Ureter (tissue), 1 donor: Measurements from ENCODE around the gene BCL2L11. TPM values are rescaled to one million over a fixed set of nuclear protein-coding genes. Genes with fewer than 3 reads are reported as not detected.
A peak's percentile ranks its signal among the peaks of the same experiment; 100 is the strongest.

ENCODE experiments used
- DNase-seq: peaks from one replicate; pipeline ENCODE4 v3.0.0-alpha.2; 2020; ENCODE audit warnings: low spot score
- total RNA-seq: library from RNA; stranded (reverse); gene quantifications from one replicate; pipeline ENCODE4 v1.2.4, GENCODE V29; 2023
- donor health status: DM: yes; HTN: yes; CAD: no.

BCL2L11 gene
- total RNA-seq, 1 donor from 2014 or later, result 18.3 TPM

DNA sequence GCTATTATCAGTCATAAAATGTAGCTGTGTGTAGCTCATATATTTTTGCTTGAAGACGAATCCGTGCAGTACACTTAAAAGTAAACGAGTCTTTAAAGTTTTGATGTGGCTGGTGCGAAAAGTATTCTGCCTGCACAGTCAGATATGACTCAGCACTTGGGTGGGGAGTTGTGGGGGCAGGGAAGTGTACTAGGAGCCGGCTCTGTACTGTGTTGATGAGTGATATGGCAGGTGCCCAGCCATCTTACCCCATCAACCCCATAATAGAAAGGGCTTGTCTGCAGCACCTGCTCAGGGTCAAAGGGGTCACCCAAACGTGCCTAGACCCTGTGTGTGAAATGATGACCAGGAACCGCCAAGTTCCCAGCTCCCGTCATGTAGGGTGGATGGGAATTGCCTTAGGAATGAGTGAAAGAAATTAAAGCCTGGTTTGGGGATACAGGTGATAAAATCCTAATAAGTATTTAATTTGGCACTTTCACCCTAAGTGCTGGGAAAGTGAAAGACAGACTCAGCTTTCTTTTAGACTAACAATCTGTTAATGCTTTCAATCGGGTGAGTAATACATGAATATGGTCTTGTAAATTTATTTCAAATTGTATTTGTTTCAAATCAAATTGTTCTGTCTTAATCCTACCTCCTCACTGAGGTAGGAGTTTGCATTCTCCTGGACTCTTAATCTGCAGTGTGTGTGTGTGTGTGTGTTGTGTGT is 48.0 kb downstream of the BCL2L11 start:
- no peak for DNase-seq

DNA sequence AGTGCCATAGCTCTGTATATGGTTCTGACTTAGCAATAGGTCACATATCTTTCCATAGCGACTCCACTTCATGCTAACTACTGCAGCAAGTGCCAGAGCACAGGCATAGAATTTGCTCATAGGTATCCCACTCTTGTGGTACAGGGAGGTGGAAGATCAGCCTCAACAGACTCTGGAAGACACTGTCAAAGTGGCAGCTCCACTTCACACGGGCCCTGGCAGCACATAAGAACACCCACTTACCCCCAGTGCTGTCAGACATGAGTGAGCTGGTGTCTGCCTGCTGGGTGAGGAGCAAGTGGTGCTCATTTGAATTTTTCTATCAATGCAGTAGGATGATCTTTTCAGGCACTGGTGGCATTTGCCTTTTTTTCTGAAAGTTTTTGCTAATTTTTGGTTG is 48.6 kb downstream of the BCL2L11 start:
- peak; percentile 29 for DNase-seq

DNA sequence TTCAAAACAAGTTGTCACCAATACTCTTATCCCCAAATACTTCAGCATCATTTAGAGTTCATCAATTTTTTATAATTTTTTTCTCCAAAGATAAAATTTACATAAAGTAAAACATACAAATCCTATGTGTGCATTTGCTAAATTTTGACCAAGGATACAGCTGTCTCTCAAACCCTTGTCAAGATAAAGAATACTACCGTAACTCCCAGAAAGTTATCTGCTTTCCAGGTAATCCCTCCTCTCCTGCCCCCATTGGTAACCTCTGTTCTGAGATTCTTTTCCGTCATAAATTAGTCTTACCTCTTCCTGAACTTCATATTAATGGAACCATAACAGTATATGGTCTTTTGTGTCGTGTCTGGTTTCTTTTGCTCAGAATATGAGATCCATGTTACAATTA is 49.2 kb downstream of the BCL2L11 start:
- DNase-seq, result no peak

DNA sequence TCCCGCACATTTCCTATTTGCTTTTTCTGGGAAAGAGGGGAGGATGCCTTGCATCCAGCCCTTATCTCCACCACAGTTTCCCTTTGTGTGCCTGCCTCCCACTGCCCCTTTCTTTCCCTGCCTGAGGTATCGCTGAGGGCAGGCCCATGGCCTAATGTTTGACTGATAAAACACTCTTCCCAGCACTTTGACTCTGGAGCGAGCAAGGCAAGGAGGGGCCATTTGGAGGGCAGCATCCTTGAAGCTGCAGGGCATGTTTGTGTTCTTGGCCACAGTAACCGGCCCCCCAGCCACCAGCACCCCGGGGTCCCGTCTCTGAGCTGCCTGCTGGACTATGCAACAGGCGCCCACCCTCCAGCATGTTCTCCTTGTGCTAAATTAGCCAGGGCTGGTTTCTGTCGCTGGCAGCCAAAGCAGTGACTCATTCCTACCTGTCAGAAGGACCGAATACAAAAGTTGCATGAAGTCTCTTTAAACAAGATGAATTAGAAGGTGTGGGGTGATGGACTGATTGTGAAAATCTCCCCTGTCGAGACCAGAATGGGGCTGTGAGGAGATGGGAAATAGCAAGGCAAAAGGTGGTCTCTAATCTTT is 50.7 kb downstream of the BCL2L11 start:
- no peak for DNase-seq

DNA sequence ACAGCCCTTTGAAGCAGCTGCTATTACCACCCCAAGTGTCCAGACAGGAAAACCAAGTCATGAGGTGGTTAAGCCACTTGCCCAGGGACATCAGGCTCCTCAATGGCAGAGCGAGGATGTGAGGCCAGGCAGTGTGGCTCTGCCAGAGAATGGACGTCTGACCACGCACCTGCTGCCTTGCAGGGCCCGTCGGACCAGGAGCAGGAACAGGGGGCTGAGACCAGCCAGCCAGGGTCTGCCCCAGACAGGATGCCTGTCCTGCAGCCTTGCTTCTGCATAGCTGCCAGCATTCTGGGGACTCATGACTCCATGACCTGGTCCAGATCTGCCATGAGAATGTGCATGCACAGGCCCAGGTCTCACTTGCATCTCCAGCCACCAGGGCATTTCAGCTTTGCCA is 52.0 kb downstream of the BCL2L11 start:
- no peak for DNase-seq

DNA sequence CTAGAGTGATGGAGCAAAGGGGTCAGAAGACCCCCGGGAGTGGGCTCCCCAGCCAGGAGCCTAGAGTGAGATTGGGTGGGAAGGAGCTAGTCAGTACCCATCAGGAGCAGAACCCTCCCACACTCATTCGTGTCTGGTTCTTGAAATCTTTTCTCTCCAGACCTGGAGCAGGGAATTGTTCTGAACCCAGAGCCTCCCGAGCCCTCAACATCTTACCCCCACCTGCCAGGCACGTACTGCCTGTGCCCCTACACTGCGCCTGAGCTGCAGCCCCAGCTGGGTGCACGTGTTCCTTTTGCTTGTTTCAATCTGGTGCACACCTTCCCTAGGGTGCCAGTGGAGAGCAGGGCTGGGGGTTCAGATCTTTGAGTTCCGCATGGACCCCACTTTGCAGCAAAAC is 52.6 kb downstream of the BCL2L11 start:
- no peak for DNase-seq

DNA sequence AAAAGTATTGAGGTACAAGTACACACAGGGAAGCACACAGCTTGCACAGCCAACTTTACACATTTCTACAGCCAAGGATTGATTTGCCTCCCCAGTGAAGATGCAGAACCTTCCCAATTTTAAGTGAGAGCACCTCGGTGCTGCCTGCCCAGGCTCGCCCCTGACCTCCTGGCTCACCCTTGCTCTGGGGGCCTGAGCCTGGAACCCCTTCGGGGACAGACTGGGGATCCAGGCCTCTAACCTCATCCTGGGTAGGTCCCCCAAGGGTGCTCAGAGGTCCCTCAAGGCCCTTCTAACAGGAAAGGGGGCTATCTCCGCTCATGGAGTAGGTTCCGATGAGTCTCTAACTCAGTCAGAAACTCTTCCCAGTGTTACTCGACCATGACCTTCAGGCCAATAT is 53.1 kb downstream of the BCL2L11 start:
- DNase-seq, result no peak

DNA sequence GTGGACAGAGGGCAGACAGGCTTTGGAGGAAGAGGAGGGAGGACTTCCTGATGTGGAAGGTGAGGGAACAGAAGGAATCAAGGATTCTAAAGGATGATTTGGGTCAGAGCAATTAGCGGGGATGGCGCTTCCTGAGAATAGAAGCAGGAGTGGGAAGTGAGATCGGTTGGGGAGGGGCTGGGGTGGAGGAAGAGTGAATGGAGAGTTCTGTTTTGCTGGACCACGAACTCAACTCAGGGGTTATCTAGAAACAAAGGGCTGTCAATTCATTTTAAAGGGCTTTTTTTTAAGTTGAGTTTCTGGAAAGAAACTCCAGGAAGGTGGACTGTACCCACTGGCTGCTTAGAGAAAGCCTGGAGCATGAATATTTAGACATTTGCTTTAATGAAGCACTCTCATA is 54.9 kb downstream of the BCL2L11 start:
- DNase-seq, result no peak

DNA sequence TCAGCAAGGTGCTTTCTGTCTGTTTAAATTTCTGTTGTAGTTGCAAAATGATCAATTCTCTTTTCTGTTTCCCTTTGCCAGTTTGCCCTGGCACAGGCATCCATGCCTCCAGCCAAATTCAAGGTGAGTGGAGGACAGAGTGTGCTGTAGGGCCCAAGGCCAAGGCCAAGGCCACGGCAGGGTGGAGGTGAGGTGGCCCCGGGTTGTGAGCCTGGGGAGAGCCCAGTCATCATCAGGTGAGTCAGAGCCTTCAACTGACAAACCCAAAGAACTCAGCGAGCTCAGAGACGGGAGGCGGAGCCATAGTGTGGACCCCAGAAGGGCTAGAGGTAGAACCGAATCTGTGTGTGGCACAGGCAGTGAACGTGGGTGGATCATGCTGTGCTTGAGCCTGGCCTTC is 55.7 kb downstream of the BCL2L11 start:
- no peak for DNase-seq

DNA sequence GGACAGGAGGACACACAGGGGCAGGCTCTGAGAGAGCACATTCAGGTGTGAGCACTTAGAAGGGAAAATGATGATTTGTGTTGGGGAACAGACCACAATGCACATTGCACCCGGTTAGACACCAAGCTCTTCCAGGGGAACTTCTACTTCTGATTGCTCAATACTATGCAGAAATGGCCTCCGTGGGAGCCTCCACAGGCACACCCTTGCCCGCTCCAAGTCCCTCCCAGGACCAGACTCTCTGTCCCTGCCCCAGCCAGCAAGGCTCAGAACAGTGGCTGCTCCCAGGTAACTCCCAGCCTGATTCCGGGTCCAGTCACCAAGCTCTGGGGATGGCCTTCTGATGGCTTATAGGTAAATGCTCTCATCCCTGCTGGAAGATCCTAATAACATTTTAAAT is 56.2 kb downstream of the BCL2L11 start:
- DNase-seq, result no peak

DNA sequence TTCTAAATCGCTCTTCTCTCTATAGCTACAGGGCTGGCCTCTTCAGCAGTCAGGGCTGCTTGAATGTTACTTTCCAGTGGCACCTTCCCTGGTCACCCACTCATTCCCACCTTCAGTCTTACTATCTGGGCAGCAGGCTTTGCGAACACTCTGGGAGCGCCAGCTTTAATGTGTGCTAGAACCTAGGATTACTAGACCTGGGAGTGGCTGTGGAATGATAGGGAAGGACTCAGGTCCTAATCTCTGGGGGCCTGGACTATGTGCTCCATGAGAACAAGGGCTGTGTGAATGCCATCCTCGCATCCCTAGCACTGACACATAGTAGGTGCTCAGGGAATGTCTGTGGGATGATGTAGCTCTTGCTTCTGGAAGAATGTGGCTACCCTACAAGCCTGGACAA is 57.6 kb downstream of the BCL2L11 start:
- DNase-seq, result no peak

DNA sequence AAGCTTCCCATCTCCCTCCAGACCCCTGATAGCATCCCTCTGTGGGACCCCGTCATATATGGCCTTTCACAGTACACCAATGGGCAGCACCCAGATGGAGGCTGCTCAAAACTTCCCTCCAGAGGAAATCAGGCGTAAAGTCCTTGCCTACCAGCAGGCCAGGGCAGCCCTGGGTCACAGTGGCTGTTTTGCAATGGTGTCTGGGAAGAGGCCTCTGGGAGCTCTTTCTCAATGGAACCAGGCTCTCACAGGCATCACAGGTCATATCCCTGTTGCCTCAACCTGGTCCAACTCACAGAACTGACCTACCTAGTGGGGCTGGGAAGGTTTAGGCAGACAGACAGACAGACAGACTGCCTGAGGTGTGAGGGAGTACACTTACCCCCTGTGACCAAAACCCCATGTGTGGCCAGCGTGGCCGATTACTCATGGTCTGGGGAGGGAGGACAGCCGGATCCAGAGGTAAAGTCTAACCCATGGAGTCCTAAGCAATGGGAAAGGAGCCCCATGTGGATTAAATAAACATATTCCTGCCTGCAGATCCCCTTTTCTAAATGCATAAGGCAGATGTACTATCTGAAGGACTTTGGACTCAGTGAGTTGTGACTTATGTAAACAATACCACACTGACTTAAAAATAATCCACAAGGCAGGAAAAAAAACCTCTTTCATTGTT is 58.2 kb downstream of the BCL2L11 start:
- DNase-seq, result no peak

DNA sequence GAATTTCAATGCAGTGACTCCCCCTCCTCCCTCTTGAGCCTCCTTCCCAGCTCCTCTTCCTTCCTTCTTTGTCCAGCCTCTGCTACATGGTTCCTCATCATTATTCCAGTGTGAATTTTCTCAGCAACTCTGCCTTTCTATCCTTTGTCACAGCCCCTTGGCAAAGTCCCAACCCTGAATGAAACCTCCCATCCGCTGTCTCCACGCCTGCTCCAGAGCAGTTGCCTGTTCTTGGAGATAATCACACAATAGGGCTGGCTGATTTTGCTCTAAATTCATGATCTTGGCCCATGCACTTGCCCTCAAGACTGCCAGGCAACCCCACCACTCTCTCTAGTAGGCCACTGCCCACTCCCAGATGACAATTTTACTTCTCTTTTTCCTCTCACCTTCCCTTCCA is 61.4 kb downstream of the BCL2L11 start:
- DNase-seq, result no peak

DNA sequence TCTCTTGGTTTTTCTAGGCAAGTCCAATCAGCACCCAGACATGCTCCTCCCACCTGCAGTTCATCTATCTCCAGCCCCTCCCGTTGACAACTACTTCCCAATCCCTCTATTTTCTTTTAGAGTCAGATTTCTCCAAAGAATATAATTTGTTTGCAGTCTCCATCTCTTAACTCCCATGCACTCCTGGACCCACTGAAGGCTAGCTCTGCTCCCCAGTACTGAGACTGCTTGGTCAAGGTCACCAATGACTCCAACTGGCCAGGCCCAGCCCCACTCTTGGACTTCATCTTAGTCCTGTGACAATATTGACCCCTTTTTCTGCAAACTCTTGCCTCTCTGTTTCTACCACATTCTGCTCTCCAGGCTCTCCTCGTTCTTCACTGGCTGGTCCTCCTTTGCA is 62.0 kb downstream of the BCL2L11 start:
- DNase-seq, result no peak

DNA sequence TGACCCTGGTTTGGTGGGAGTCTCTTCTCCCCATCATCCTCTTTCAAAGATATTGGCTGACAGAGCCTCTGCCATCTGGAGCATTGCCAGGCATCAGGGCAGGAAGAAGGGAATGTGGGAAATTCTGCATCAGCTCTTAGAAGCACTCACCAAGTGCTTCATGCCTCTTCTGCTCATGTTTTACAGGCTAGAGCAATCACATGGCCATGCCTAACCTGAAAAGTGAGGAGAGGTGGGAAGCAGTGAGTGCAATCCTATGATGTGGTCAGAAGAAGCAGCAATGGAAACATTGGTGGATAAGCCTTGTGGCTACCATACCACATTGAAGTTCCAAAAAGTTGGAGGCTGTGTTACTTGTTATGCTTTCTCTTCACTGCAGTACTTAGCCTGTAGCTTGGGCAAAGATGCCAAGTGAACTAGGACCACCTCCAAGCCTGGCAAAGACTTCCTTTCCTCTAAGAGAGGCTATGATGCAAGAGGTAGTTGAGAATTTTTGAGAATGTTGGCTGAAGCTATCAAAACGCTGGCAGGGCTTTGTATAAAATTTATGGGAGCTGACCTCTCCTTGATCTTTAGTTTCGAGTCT is 64.1 kb downstream of the BCL2L11 start:
- no peak for DNase-seq

DNA sequence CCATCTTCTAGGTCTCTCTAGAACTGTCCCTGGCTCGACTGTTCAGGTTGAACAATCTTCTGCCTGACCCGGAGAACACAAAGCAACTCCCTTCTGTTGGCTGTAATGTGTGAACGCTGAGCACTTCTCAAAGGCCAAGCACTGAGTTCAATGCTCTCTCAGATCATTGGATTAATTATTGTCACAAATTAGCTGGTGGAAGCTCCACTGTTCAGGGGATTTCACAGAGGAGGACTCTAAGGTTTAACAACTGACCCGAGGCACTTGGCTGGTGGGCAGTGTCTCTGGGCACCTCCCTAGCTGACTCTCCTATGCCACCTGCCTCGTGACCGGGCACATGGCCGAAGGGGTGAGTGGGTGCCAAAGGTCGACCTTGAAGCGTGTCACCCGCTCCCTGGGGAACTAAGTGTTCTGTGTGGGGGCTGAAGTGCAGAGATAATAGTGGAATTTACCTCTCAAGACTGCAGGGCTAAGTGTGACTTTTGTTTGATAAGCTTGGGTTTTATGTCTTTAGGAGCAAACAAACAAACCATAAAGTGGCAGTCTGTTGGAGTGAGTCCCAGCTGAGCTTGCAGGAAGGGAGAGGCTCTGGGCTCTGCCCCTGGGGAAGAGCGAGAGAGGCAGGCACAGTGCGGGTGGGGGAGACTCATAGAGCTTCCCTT is 64.8 kb downstream of the BCL2L11 start:
- DNase-seq, result no peak

DNA sequence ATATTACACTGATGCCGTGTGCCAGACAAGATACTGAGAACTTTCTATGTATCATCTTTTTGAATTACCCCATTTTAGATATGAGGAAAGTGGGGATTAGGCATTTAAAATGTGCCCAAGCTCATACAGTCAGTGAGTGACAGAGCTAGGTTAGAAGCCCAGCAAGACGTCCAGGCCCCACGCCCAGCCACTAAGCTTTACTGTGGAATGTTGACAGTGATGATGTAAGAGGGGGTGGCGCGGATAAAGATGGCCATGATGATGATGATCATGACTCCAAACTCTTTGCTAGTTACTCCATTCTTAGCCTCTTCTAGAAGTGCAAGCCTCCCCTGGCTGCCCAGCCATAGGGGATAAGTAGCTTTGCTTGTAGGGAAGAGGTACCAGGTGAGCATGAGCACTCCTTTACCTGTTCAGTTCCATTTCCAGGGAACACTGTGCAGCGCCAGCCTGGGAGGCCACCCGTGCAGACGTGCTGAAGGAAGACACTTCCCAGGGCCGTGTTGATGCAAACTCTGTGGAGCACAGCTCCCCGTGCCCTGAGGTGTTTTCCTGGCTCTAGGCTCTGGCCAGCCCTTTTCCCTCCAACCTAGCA is 65.5 kb downstream of the BCL2L11 start:
- no peak for DNase-seq

DNA sequence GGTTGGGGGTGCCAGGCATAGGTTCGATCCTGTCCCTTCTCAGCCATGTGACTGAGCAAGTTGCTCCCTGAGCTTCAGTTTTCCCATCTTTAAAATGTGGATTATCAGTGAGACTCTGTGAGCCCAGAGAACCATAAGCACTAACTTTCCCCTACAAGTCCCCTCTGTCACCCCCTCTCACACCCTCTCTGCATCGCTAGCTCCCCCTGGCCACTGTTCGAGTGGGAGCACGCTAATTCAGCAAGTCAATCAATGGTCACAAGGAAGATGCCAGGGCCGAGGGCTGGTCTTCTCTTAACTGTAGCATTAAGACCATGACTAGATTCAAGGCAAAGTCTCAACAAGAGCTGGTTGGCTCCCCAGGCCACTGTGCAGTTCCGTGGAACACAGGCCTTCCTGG is 66.2 kb downstream of the BCL2L11 start:
- DNase-seq, result no peak

DNA sequence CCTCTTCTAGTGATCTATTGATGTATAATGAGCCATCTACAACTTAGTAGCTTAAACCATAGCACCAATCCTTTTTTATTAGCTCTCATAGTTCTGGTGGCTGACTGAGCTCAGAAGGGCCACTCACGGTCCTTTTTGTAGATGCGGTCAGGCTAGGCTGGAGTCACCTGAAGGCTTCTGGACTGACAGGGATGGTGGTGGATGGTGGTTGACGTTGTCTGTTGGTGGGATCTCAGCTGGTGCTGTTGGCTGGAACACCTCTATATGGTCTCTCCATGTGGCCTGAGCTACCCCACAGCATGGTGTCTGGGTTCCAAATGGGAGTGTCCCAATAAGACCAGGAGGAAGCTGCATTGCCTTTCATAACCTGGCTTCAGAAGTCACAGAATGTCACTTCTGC is 68.0 kb downstream of the BCL2L11 start:
- no peak for DNase-seq

DNA sequence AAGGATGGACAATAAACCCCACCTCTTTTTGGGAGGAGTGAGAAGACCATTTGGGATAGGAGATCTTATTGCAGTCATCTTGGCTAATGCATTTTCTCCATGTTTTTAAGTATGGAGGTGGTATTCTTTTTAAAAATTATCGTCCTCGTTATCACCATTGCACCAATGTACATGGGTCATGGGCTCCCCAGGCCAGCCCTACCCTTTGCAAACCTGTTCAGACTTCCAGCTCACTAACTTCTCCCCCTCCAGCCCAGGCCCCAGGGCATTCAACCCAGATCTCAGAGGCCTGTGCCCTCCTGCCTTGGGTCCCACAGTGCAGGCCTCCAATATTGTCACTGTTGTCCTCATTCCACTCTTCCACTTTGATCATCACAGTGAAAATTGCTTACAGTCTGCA is 68.4 kb downstream of the BCL2L11 start:
- DNase-seq, result no peak

DNA sequence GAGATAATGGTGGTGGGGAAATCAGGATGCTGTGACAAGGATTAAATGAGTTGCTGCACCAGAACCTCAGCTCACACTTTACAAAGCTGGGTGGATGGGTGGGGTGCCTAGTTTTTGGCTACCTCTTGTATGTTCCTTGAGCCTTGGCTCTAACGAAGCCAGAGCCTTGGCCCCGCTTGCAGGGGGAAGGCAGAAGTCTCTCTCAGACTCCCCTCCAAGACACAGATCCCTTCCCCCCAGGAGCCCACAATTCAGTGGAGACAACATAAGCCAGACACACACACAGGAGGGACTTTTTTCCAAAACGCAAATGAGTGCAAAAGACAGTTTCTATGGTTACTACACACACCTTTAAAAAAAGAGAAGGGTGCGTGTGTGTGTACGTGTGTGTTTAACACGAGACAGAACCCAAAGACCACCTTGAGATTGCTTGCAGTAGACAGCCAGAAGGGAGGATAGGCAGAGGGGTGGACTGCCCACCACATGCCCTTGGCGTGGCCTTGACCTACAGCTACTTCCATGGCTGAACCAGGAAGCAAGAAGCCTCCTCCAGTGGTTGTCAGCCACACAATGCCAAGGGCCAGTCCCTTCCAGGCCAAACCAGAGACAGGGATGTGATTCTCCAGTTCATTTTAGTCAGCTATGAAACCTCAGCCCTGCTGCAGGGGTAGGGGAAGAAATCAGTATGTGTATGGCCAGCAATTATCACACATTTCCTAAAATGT is 70.3 kb downstream of the BCL2L11 start:
- DNase-seq, result no peak
